GM12872 (cell line): ENCODE data around the gene ADRA2B.

Experiments
- TF ChIP-seq, protein P1 (sequence below): IDR thresholded peaks from 3 replicates; pipeline ENCODE4 v1.5.1; 2011; ENCODE audit warnings: low read depth, mild to moderate bottlenecking, low read length, moderate library complexity; ENCODE audit not compliant: insufficient read depth

ADRA2B gene

DNA sequence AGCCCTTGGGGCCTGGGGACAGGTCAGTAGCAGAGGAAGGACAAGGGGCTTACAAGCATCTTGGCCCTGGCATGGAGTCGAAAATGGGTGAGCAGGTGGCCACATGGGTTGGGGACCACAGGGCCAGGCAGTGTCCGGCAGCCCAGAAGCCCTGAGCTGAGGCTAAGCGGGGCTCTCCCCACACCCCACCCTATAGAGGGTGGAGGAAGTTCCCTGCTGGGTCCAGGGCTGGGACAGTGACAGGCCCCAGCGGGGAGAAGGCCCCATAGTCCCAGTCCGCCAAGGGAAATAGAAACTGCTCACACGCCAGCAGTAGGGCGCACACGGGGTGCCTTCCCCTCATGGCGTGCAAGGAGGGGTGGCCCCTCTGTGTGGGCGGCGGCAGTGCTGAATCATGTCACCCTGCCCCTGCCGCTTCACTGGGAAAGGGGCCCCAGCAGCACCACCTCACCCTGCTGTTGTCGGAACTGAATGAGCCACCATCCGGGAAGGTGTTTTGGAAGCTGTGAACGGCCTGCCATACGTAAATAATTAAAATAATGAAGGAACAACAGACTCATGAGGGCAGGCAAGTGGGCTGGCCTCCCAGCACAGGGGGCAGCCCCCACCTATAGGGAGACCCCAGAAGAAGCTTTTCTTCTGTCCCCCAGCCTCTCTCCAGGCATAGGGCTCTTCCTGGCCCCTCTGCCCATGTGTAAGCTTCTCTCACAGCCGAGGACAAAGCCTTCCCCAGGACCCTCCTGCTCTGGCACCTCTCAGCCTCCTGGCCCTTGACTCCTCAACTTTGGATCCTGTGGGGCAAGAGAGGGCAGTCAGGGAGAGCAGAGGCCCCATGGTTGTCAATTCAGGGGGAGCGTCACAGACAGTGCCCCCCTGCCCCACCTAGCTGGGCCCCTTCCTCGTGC lies 41.5 kb upstream of the ADRA2B start:
- TF ChIP-seq, protein P1, sequence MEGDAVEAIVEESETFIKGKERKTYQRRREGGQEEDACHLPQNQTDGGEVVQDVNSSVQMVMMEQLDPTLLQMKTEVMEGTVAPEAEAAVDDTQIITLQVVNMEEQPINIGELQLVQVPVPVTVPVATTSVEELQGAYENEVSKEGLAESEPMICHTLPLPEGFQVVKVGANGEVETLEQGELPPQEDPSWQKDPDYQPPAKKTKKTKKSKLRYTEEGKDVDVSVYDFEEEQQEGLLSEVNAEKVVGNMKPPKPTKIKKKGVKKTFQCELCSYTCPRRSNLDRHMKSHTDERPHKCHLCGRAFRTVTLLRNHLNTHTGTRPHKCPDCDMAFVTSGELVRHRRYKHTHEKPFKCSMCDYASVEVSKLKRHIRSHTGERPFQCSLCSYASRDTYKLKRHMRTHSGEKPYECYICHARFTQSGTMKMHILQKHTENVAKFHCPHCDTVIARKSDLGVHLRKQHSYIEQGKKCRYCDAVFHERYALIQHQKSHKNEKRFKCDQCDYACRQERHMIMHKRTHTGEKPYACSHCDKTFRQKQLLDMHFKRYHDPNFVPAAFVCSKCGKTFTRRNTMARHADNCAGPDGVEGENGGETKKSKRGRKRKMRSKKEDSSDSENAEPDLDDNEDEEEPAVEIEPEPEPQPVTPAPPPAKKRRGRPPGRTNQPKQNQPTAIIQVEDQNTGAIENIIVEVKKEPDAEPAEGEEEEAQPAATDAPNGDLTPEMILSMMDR = no peak

- TF ChIP-seq, protein P1 = 0 out of 3 replicates have a peak, but pooled peaks have one; percentile 14
Observed at GRCh38 chr2:96156926-96157648, 40.7 kb upstream of the ADRA2B start.

DNA sequence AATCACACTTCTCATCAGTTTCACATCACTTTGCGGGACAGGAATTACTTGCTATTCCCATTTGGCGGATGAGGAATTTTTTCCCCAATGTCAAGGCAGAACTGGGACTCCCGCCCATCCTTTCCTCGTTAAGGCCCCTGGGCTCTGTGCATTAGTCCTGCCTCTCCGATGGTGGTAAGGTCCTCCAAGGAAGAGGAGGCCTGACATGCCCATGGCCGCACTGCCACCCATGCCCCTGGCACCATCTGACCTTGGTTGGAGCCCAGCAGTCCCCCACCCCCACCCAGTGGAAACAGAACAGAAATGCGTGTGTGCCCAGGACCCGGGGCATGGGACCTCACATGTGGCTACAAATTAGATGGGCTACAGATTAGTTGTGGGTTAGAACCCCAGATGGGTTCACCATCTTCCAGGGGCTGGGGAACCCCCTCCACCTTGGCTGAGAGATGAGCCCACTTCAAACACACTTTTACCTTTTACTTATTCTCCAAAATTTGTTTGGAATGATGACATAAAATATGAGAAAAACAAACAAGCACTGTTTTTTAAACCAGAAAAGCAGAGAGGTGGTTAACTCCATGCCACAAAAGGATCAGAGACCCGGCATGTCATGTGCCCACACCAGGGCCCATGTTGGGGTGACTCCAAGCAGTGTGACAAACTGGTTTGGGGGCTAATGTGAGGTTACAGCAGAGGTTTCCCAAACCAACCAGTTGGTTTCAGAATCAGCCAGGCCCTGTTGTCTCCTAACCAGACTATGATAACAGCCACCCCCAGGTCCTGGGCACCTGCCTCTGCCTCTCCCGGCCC lies 39.8 kb upstream of the ADRA2B start:
- TF ChIP-seq, protein P1 = no peak

DNA sequence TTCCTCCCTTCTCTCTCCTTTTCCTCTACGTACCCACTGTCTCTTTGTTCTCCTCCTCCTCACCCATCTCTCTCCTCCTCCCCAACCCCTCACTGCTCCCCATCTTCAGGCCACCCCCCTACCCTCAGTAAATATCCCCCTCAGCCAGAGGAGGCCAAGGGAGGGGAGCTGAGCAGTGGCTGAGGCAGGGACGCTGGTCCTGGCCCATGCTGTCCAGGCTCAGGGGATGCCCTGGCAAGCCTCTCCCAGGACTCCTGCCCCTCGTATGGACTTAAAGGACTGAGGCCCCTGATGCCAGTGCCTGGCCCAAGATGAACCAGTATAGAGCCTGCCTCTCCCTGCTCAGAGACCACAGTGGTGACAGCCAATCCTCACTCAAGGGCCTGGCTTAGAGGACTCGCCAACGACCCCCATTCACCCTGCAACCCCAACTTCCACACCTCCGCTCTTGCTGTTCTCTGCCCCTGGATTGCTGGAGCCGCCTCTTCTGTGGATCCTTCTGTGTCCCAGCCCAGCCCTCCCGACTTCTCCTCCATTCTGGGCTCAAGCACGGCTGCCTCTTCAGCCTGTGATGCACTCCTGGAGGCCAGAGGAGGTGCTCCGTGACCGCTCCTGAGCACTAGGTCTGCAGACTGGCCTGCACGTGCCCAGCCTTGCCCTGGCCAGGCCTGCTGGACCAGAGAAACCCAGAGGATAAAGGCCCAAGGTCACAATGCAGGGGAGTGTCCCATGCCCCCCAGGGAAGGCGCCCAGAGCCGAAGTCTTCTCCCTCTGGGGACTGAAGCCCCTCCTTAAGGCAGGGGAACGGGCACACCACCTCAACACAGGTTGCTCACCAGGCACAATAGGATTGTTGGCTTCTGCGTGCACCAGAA lies 38.4 kb upstream of the ADRA2B start:
- TF ChIP-seq, protein P1 = no peak

DNA sequence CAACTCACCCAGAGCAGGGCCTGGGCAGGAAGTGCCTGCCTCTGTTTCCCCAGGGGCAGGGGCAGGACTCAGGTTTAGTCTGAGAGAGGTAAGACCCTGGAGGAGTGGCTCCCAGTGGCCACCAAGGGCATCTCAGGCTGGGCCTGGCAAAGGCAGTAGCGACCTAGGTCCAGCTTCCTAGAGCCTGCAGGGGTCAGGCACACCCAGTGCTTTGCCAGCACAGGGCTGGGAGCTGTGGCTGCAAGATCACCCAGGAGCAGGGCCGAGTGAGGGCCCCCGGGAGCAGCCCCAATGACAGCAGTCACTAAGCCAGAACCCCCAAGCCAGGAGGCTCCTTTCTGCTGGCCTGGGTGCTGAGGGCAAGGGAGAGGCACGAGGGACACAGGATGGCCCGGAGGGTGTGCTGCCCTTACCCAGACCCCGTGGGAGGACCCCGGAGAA lies 37.6 kb upstream of the ADRA2B start:
- TF ChIP-seq, protein P1 = peak; percentile 28; the same call in 1 of the 3 replicates

DNA sequence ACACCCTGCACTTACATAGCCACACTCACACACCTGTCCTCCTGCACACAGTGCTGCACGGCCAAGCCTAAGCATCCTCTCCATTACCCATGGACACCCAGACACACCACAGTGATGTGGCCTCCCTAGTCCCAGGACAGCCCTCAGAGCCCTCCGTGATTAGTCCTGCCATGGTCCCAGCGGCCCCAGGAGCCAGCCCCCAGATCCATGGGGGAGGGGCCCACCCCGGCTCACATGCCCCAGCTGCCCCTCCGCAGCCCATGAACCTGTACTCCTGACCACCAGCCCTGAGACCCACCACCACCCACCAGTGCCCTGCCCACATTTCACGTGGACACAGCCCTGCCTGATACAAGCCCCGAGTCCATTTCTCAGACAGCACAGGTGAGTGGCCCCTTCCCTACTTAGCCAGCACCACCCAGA lies 36.9 kb upstream of the ADRA2B start:
- TF ChIP-seq, protein P1 = no peak
